ENCODE data around the gene LRRC27. TPM values are rescaled to one million over a fixed set of nuclear protein-coding genes. Genes with fewer than 3 reads are reported as not detected.
"Not testable (repeated sequence)": the region's sequence is repeated elsewhere in the genome, so short reads cannot be mapped to it uniquely, and the experiment has no call there.

The LRRC27 gene
- polyA plus RNA-seq, 4 donors: 19.9 to 32.5 (median 26.5) TPM

DNA sequence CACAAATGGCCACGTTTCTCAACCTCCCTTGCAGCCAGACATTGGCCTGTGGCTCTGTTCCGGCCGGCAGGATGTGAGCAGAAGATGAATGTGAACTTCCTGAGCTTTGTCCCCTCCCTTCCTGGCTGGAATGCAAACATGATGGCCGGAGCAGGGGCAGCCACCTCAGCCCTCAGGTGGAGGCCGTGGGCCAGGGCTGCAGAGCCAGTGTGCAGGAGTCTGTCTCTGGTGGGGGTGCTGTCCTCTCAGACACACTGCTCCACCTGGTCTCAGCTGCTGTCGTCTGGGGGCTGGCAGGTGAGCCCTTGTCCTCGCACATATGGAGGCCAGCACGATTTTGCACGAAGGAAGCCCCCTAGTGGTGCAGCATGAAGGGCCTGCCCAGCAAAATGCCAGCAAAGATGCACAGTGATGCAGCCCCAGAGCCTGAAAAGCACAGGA is 39.7 kb downstream of the LRRC27 start:
- DNase-seq (ENCODE audit: low read depth in 4 of 4, low spot score in 2 of 4): no peak

- no peak for DNase-seq (ENCODE audit: low read depth in 4 of 4, low spot score in 2 of 4)
These were observed 40.6 kb downstream of the LRRC27 start for GRCh38 chr10:132372516-132373095.

DNA sequence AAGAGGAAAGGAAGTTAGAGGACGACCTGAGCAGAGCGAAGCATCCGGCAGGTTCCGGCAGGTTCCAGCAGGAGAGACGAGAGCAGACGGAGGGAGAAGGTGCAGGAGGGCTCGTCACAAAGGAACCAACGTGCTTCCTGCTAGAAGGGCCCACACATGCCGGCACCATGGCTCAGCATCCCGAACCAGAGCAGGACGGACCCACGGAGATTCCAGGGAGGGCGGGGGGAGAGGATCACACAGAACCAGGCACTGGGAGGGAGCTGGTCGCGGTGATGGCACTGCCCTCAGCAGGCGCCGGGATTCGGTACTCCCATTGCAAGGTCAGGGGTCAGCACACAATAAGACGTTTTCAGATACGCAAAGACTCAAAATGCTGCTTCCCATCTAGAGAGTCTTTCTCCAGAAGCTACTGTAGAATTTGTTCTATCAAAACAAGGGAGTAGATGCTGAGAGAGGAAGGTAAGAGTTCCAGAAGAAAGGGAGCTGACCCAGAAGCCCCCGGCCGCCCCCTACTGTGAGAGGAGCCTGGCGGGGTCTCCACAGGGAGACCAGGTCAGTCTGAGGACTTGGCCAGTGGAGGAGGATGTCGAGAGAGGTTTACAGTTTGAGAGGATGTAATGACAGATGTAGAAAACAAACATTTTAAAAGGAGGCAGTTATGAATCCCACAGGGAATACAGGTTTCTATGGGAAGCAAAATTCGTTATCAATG is 41.4 kb downstream of the LRRC27 start:
- DNase-seq (ENCODE audit: low read depth in 4 of 4, low spot score in 2 of 4): no peak

DNA sequence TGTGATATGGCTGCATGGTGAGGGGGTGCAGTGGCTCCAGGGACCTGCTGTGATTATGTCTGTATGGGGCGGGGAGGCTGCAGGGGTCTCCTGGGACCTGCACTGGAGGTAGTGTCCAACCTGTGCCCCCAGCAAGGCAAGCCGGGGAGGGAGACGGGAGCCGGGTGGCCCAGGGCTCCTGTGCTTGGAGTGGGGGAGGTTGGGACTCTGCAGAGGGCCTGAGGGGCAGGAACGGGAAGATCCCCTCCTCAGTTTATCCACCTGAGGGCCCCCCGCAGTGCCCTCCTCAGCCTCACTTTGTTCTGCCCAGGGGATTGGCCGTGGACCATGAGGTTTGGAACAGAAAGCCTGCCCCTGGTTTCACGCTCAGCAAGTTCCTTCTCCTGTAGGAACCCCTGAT is 42.2 kb downstream of the LRRC27 start:
- no peak for DNase-seq (ENCODE audit: low read depth in 4 of 4, low spot score in 2 of 4)

DNA sequence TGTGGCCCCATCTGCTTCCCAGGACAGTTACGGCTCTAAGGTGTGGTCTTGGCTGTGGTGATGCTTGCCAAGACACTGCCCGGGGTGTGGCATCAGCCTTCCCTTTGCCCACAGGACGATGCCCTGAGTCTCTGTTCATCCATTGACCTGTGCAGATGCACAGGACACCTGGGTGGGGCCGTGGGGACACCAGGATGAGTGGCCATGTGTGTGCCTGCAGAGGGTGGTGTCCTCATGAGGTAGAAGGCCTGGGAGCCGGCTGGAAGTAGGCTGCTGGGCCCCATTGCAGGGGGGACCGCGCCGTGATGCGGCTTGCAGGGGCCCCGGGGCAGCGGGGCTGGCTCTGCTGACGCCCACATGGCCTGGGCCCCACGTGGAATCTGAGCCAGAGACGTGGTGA is 42.6 kb downstream of the LRRC27 start:
- no peak for DNase-seq (ENCODE audit: low read depth in 4 of 4, low spot score in 2 of 4)

DNA sequence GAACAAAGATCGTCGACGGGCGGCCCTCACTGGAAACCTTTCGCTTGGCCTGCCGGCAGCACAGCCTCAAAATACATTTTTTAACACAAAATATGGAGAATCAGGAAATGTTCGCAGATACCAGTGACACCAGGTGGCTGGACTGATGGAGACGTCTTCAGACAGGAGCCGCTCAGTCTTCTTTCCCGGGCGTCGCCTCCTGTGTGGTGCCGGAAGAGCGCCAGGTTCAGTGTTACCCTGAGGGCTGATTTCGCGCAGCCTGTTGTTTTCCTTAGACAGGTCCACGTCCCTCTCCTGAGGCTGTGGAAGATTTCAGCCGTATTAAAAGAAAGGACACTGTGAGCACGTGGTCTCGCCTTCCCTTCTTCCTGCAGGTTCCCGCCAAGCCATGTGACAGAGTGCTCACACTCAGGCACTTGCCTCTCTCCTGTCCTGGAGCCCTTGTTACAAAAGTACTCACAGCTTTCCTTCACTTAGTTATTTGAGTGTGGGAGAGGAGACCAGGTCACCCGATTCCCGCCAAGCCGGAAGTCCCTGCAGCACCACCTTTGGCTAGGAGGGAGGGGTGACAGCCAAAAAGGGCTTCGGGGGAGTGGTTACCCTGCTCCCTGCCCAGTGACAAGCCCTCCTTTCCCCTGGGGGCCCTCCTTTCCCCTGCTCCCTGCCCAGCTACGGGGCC is 43.3 kb downstream of the LRRC27 start:
- DNase-seq (ENCODE audit: low read depth in 4 of 4, low spot score in 2 of 4): no peak

GRCh38 chr10:132375795-132376297 is 43.9 kb downstream of the LRRC27 start:
- no peak for DNase-seq (ENCODE audit: low read depth in 4 of 4, low spot score in 2 of 4)

DNA sequence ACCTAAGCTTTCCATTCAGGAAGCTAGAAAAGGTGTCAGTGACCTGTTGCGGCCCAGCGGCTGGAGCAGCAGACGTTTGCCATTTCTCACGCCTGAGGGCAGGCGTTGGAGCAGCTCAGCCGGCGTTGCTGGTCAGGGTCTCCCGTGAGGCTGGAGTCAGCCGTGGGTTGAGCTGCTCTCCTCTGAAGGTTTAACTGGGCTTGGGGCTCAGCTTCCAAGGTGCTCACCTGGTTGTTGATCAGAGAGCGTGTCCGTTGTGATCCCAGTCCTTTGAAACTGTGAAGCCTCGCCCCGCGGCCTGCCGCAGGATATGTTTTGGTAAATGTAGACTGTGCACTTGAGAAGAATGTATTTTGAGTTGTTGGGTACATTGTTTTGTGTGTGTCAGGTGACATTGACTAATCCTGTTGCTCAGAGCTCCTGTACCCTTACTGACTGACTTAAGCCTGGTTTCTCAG is 44.4 kb downstream of the LRRC27 start:
- no peak for DNase-seq (ENCODE audit: low read depth in 4 of 4, low spot score in 2 of 4)

- no peak for DNase-seq (ENCODE audit: low read depth in 4 of 4, low spot score in 2 of 4)
These were observed 45.3 kb downstream of the LRRC27 start for GRCh38 chr10:132377326-132377725.

DNA sequence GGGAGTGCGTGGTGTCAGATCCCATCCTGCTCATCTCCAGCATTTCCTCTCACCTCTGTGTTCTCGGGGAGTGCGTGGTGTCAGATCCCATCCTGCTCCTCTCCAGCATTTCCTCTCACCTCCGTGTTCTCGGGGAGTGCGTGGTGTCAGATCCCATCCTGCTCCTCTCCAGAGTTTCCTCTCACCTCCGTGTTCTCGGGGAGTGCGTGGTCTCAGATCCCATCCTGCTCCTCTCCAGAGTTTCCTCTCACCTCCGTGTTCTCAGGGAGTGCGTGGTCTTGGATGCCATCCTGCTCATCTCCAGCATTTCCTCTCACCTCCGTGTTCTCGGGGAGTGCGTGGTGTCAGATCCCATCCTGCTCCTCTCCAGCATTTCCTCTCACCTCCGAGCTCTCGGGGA is 47.0 kb downstream of the LRRC27 start:
- not testable (repeated sequence) for DNase-seq (ENCODE audit: low read depth in 4 of 4, low spot score in 2 of 4)

- not testable (repeated sequence) for DNase-seq (ENCODE audit: low read depth in 4 of 4, low spot score in 2 of 4)
These were observed 49.0 kb downstream of the LRRC27 start for GRCh38 chr10:132380986-132381385.

DNA sequence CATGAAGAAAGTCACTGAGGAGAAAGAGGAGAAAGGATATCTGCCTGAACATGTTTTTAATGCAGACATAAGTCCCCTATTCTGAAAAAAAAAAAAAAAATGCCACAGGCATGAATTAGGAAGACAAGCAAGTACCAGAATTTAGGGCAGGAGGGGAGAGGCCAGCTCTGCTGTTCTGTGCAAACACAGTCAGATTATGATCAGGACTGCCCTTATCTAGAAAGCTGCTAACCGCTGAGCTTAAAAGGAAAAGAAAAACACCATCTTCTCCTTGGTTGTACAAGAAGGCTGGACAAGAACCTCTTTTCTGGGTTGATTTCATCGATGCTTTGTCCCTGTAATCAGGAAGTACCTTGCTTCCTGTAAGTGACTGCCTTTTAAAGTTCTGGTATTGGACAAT is 49.7 kb downstream of the LRRC27 start:
- DNase-seq (ENCODE audit: low read depth in 4 of 4, low spot score in 2 of 4): no peak

DNA sequence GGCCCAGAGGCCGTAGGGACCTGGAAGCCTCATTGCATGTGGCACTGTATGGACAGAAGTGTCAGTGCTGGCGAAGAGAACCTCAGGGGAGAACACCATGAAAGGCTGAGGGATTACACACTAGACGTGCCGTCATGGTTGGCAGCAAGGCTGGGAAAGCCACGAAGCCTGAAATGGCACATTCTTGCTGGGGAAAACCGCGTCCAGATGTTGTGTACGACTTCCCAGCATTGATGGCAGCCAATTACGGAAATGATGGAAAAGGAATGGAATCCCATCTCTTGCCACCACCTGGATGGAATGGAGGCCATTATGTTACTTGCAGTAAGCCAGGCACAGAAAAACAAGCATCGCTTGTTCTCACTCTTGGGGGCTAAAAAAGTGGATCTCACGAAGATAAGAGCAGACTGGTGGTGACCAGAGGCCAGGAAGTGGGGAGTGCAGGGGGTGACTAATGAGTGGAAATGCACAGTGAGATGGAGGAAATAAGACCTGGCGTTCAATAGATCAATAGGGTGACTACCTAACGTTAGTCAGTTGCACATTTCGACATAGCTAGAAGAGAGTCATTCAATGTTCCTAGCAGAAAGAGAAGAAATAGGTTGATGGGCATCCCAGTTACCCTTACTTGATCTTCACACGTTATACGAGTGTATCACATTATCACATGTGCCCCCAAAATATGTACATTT is 50.4 kb downstream of the LRRC27 start:
- DNase-seq (ENCODE audit: low read depth in 4 of 4, low spot score in 2 of 4): no peak

DNA sequence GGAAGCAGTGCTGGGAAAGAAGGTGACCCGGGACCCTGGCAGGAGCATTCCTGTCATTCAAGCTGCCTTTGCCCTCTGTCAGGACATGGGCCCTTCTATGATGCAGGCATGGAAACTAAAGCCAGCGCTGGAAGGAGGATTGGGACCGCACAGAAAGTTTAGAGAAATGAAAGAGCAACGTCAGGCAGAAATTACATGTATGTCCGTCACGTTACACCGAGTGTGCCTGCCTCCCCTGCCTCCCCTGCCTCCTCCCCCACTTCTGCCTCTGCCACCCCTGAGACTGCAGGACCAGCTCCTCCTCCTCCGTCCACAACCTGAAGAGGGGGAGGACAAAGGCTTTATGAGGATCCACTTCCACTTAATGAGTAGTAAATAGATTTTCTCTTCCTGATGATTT is 51.1 kb downstream of the LRRC27 start:
- no peak for DNase-seq (ENCODE audit: low read depth in 4 of 4, low spot score in 2 of 4)

GRCh38 chr10:132383751-132384196 is 51.8 kb downstream of the LRRC27 start:
- no peak for DNase-seq (ENCODE audit: low read depth in 4 of 4, low spot score in 2 of 4)

DNA sequence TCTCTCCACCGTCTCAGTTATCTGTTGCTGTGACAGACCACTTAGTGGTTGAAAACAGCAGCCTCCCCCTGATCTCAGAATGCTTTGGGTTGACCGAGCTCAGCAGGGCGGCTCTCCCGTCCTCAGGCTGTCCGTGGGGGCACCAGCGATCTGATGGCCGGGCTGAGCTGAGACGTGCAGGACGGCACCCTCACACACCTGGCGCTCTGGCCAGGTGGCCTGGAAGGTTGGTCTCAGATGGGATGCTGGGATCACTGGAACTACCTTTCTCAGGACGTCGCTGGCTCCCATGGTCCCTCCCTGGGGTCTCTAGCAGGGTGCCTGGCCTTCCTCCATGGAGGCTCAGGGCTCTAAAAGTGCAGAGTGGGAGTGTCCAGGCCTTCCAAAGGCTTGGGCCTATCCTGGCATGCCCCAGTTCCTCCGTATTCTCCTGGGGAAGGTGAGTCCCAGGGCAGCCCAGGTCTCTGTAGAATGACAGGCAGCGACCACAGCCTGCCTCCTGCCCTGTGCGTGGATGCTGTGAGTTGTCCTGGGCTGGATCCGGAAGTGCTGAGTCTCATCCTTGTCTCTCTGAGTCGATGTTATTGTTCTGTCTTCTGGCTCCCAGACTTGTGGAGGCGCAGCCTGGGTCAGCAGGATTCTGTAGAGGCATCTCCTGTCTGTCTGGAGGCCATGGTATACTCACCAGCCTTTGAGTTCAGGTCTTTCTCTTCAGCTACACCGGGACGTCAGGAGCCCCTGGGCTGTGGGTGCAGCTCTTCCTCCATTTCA is 52.8 kb downstream of the LRRC27 start:
- DNase-seq (ENCODE audit: low read depth in 4 of 4, low spot score in 2 of 4): no peak

DNA sequence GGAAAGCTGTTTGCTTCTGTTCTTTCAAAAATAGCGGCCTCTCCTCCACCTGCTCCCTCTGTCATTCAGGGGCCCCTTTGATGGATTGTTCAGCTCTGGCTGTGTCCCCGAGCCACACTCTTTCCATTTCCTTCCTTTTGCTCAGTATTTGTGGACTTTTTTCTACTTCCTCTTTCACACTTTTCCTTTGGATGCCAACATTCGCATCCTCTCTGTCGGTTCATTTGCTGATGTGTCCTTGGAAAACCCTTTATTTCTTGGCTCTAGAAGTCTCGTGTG is 53.3 kb downstream of the LRRC27 start:
- no peak for DNase-seq (ENCODE audit: low read depth in 4 of 4, low spot score in 2 of 4)

DNA sequence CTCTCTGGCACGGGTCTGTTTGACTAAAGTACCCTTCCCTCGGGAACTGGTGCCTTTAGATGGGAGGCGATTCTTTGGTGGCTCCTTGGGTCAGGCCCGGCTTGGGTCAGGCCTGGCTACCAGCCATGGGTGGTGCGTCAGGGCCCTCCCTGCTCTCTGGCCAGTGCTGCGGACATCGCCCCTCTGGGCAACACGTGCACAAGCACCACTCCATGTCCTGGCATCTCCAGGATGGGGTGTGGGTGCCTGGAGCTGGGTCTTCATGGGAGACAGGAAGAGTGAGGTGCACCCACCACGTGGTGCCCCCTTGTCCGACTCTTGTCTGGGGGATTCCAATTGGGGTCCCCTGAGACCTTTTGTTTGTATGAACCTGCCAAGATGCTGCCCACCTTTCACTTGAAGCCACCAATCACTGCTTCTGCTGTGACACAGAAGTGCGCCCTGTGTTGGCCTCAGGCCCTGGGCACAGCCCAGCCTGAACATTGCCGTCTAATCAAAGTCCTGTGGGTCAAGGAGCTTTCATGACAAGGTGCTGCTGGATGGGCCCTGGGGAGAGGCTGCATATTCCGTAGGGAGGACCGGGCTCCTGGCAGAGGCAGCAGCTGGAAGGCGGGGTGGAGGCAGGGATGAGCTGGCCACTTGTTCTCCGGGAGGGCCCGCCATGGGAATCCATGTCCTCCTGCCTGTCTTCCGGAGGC is 53.9 kb downstream of the LRRC27 start:
- no peak for DNase-seq (ENCODE audit: low read depth in 4 of 4, low spot score in 2 of 4)

DNA sequence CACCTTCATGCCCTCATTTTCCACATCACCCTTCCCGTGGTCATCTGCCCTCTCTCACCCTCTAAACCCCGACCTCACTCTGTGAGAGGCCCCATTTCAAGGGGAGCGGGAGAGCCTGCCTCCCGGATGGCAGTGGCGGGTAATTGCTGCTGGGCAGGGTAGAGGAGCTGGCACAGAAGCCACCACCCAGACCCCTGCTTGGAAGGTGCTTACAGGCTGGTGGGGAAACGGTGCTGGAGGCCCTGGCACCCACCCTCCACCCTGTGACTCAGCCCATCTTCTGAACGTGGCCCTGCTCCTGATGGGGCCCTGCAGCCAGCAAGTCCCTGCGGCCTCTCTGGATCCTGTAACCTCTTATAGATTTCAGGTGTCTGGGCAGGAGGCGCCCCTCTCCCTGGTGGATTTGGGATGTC is 54.4 kb downstream of the LRRC27 start:
- no peak for DNase-seq (ENCODE audit: low read depth in 4 of 4, low spot score in 2 of 4)

DNA sequence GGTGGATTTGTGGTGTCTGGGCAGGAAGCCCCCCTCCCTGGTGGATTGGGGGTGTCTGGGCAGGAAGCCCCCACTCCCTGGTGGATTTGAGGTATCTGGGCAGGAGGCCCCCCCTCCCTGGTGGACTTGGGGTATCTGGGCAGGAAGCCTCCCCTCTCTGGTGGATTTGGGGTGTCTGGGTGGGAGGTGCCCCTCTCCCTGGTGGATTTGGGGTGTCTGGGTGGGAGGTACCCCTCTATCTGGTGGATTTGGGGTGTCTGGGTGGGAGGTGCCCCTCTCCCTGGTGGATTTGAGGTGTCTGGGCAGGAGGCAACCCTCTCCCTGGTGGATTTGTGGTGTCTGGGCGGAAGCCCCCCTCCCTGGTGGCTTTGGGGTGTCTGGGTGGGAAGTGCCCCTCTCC is 54.9 kb downstream of the LRRC27 start:
- DNase-seq (ENCODE audit: low read depth in 4 of 4, low spot score in 2 of 4): not testable (repeated sequence)

Data from left renal cortex interstitium (tissue), 4 donors.